B cell (primary cell): ENCODE measurements around the gene MEN1. TPM values are rescaled to one million over a fixed set of nuclear protein-coding genes. Genes with fewer than 3 reads are reported as not detected.

Source experiments
- ATAC-seq: fragments of 200-7000 bp; cut with Tn5 transposase; one replicate; pipeline ENCODE4 v1.10.0; 2021; ENCODE audit warnings: low read depth, mild to moderate bottlenecking, moderate number of reproducible peaks, moderate library complexity
- CTCF ChIA-PET: fragments of 350-600 bp; sonication (Branson Sonifier 250); formaldehyde crosslinking; loops from one replicate; lab custom pipeline; 2021; ENCODE audit warnings: antibody characterized with exemption, inconsistent platforms; lab: Charles Lee
- POLR2A ChIA-PET: fragments of 350-600 bp; sonication (Branson Sonifier 250); formaldehyde crosslinking; loops from one replicate; lab custom pipeline; 2021; ENCODE audit warnings: antibody characterized with exemption; lab: Charles Lee
- DNase-seq: peaks from one replicate; pipeline ENCODE4 v3.0.0; 2013
- H2AFZ ChIP-seq: 2 replicates; pipeline ENCODE4 v1.6.1; 2012; ENCODE audit warnings: mild to moderate bottlenecking, low read depth, low read length; ENCODE audit not compliant: insufficient read depth, poor library complexity, severe bottlenecking
- H3K27ac ChIP-seq, 2 donors: 1 replicate in 1 of 2; 2 replicates in 1 of 2; pipeline ENCODE4 v1.5.1; 2012 to 2013; ENCODE audit warnings: low read length in 2 of 2, mild to moderate bottlenecking in 2 of 2, moderate library complexity in 1 of 2
- H3K27me3 ChIP-seq, 4 experiments: fragments of 200-600 bp in 1 of 4; sonication (generic) in 1 of 4; replicated peaks in 1 of 4; 1 replicate in 2 of 4; 2 replicates in 2 of 4; pipeline versions ENCODE4 v1.6.1 to v1.7.0; 2013 to 2016; ENCODE audit warnings: low read length in 3 of 4, mild to moderate bottlenecking in 2 of 4, mixed read lengths in 1 of 4, moderate library complexity in 1 of 4; ENCODE audit not compliant: insufficient read depth in 4 of 4, control insufficient read depth in 3 of 4; ENCODE audit errors: control extremely low read depth in 1 of 4
- H3K36me3 ChIP-seq, 2 experiments: replicated peaks in 1 of 2; 1 replicate in 1 of 2; 2 replicates in 1 of 2; pipeline versions ENCODE4 v1.6.1 to v1.7.1; 2013; ENCODE audit warnings: low read length in 1 of 2; ENCODE audit not compliant: insufficient read depth in 2 of 2, control insufficient read depth in 1 of 2; ENCODE audit errors: control extremely low read depth in 1 of 2, extremely low read depth in 1 of 2
- H3K4me1 ChIP-seq, 2 donors: fragments of 200-600 bp in 1 of 2; sonication (generic) in 1 of 2; 1 replicate in 1 of 2; 2 replicates in 1 of 2; pipeline versions ENCODE4 v1.5.1 to v1.6.1; 2013 to 2017; ENCODE audit warnings: low read length in 2 of 2; ENCODE audit not compliant: control insufficient read depth in 2 of 2, insufficient read depth in 2 of 2
- H3K4me2 ChIP-seq: replicated peaks from 2 replicates; pipeline ENCODE3; 2012; ENCODE audit warnings: mild to moderate bottlenecking, low read depth, low read length; ENCODE audit not compliant: poor library complexity, severe bottlenecking
- H3K4me3 ChIP-seq, 5 experiments: fragments of 200-600 bp in 1 of 5; sonication (generic) in 1 of 5; 1 replicate in 3 of 5; 2 replicates in 2 of 5; pipeline versions ENCODE4 v1.5.1 to v1.7.0; 2011 to 2016; ENCODE audit warnings: low read length in 4 of 5, mild to moderate bottlenecking in 4 of 5, low read depth in 2 of 5, control low read depth in 1 of 5, moderate library complexity in 1 of 5; ENCODE audit not compliant: insufficient read depth in 1 of 5; ENCODE audit errors: control extremely low read depth in 1 of 5, extremely low read depth in 1 of 5
- H3K79me2 ChIP-seq: fragments of 200-600 bp; sonication (generic); one replicate; pipeline ENCODE4 v1.6.0; 2016; ENCODE audit warnings: low read length; ENCODE audit not compliant: control insufficient read depth, insufficient read depth
- H3K9ac ChIP-seq: fragments of 200-600 bp; sonication (generic); 2 replicates; pipeline ENCODE4 v1.6.1; 2017; ENCODE audit warnings: mild to moderate bottlenecking, low read length, moderate library complexity
- H3K9me3 ChIP-seq, 3 donors: one replicate each; pipeline versions ENCODE4 v1.6.1 to v1.7.1; 2013; ENCODE audit warnings: low read length in 2 of 3; ENCODE audit not compliant: control insufficient read depth in 2 of 3, insufficient read depth in 1 of 3; ENCODE audit errors: control extremely low read depth in 1 of 3
- H4K20me1 ChIP-seq: 2 replicates; pipeline ENCODE4 v1.6.0; 2012; ENCODE audit warnings: mild to moderate bottlenecking, low read length; ENCODE audit not compliant: insufficient read depth, control insufficient read depth, poor library complexity, severe bottlenecking
- H3K27ac Mint-ChIP-seq: one replicate; pipeline ENCODE4 v1.8.0; 2021; ENCODE audit warnings: mixed read lengths
- H3K27me3 Mint-ChIP-seq: one replicate; pipeline ENCODE4 v1.8.0; 2021; ENCODE audit warnings: mixed read lengths
- H3K4me1 Mint-ChIP-seq: one replicate; pipeline ENCODE4 v1.8.0; 2021; ENCODE audit warnings: mixed read lengths
- H3K4me3 Mint-ChIP-seq: one replicate; pipeline ENCODE4 v1.8.0; 2021; ENCODE audit warnings: mixed read lengths
- H3K9me3 Mint-ChIP-seq: one replicate; pipeline ENCODE4 v1.8.0; 2022; ENCODE audit warnings: mixed read lengths; ENCODE audit not compliant: insufficient read depth
- EZH2 ChIP-seq: IDR thresholded peaks from 2 replicates; pipeline ENCODE4 v1.6.1; 2012; ENCODE audit warnings: borderline replicate concordance, low read depth, mild to moderate bottlenecking, moderate library complexity, low read length; ENCODE audit not compliant: insufficient read depth, poor library complexity, severe bottlenecking
- WGBS: methylation state at CpG from one replicate; pipeline ENCODE4 v1.1.5; 2013; ENCODE audit warnings: missing lambda C conversion rate; ENCODE audit not compliant: insufficient coverage; 5-methylcytosine and 5-hydroxymethylcytosine counted together
- intact Hi-C: fragments of 100-400 bp; cut with micrococcal nuclease; formaldehyde crosslinking; loops from one replicate; pipeline ENCODE4 v1.10.0; 2022
- polyA plus RNA-seq: library from polyadenylated mRNA; depleted of rRNA; stranded (reverse); fragments of >200 nt; gene quantifications from 2 replicates; pipeline ENCODE4 v1.2.3, GENCODE V29; 2012
- total RNA-seq, 2 donors: library from RNA; stranded (reverse); fragments of 120-200 nt in 1 of 2; gene quantifications; 1 replicate in 1 of 2; 2 replicates in 1 of 2; pipeline versions ENCODE4 v1.2.3 to v1.2.4, GENCODE V29; 2013 to 2022
- TF ChIP-seq, protein P1 (sequence below): fragments of 200-600 bp; IDR thresholded peaks from one replicate; pipeline ENCODE4 v1.8.0; 2022; ENCODE audit warnings: antibody characterized with exemption, mild to moderate bottlenecking

MEN1 gene
- total and polyA plus RNA-seq, 2 donors (not counting 1 experiment from before 2014, with no cell fraction given) = 48.2 to 68.5 TPM

DNA sequence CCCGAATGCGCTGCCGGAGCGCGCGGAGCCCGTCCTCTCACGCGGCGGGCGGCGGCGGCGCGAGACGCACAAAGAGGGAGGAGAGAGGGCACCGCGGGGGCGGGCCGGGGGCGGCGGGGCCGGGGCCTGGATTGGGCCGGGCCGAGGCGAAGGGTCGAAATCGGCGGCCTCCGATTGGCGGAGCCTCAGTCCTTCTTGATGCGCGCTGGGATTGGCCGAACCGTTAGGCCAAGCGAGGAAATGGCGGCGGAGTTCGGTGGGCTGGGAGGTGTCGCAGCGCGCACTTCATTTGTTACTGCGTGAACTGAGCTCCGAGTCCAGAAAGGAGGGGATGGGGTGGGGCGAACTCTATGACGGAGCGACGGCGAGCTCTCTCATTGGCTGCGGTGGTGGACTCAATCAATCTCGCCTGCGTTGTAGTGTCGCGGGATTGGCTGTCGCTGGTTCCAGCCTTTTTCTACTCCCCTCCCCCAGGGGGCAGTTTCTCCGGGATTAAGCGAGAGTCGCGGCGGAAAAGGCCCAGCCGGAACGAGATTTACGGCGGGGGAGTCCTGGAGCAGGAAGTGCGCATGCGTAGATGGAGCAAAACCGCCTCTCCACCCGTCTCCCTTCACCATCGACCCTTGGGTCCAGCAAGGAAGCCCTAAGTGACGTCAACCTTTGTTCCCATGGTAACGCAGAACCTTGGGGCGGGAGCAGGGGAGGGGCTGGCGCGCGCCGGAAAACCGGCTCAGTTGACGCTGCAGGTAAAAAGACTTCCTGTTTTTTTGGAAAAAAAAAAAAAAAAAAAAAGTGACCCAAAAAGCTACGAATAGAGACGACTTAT lies 31.7 kb downstream of the MEN1 start, which contains the start of gene SF1:
Gene SF1 (minus strand): TSS at position 70 of the 826 bp plus-strand sequence. CDS start 150 bp downstream, outside the sequence.
- H3K9me3 ChIP-seq = no peaks in the 10 kb centered on the region
- DNase-seq = peak; percentile 100
- H3K4me3 ChIP-seq = peak within 1 kb of the TSS; percentile 79 to 92 (median 82)
- peak; percentile 82 for ATAC-seq
- H3K4me2 ChIP-seq = peak within 1 kb of the TSS; percentile 79
- H3K9ac ChIP-seq = peak within 1 kb of the TSS; percentile 85
- intact Hi-C loops = loop anchor here (1.0 to 5.0 kb wide), 6 partner anchors 32 to 339 kb away; partner anchors contain the start of genes ARL2, CDC42BPG, EHD1 and MEN1
- Mint-ChIP-seq H3K4me1 (peaks cover 74% of the 10 kb centered on the region), H3K27me3 (no peaks in the 10 kb centered on the region), H3K4me3 (peak within 1 kb of the TSS; percentile 95), H3K27ac (peak within 1 kb of the TSS; percentile 99), H3K9me3 (no peaks in the 10 kb centered on the region)
- CTCF ChIA-PET = interaction anchor here (0.6 to 5.9 kb wide), 18 partner anchors 9 to 496 kb away, joined by 3 to 74 read pairs (median 4); partner anchors contain the start of genes CDC42BPG, MAP4K2, MEN1 and PYGM
- H3K27me3 ChIP-seq = no peaks in the 10 kb centered on the region
- TF ChIP-seq, protein P1, sequence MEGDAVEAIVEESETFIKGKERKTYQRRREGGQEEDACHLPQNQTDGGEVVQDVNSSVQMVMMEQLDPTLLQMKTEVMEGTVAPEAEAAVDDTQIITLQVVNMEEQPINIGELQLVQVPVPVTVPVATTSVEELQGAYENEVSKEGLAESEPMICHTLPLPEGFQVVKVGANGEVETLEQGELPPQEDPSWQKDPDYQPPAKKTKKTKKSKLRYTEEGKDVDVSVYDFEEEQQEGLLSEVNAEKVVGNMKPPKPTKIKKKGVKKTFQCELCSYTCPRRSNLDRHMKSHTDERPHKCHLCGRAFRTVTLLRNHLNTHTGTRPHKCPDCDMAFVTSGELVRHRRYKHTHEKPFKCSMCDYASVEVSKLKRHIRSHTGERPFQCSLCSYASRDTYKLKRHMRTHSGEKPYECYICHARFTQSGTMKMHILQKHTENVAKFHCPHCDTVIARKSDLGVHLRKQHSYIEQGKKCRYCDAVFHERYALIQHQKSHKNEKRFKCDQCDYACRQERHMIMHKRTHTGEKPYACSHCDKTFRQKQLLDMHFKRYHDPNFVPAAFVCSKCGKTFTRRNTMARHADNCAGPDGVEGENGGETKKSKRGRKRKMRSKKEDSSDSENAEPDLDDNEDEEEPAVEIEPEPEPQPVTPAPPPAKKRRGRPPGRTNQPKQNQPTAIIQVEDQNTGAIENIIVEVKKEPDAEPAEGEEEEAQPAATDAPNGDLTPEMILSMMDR = no peak
- TF ChIP-seq EZH2 = no peak
- peaks cover 38% of the 10 kb centered on the region for H4K20me1 ChIP-seq
- H3K36me3 ChIP-seq = peaks cover 3 to 37% of the 10 kb centered on the region in 2 experiments
- POLR2A ChIA-PET = interaction anchor here (0.6 to 6.9 kb wide), 28 partner anchors 8 to 1939 kb away, joined by 3 to 149 read pairs (median 4); partner anchors contain the start of genes CCDC88B, CDC42BPG, FIBP and MAP4K2
- H3K27ac ChIP-seq = peak within 1 kb of the TSS; percentile 95 to 98
- peak within 1 kb of the TSS; percentile 72 for H2AFZ ChIP-seq
- WGBS = under 1% methylated on average over 73 of the region's 80 CpGs
- peaks cover 57% of the 10 kb centered on the region for H3K79me2 ChIP-seq
- peaks cover 60 to 71% of the 10 kb centered on the region in 2 donors for H3K4me1 ChIP-seq
